ENCODE results near the gene GEMIN7. TPM values are rescaled to one million over a fixed set of nuclear protein-coding genes. Genes with fewer than 3 reads are reported as not detected.

GEMIN7 gene
- polyA plus RNA-seq, 3 donors = 16.0 to 20.3 (median 20.1) TPM

DNA sequence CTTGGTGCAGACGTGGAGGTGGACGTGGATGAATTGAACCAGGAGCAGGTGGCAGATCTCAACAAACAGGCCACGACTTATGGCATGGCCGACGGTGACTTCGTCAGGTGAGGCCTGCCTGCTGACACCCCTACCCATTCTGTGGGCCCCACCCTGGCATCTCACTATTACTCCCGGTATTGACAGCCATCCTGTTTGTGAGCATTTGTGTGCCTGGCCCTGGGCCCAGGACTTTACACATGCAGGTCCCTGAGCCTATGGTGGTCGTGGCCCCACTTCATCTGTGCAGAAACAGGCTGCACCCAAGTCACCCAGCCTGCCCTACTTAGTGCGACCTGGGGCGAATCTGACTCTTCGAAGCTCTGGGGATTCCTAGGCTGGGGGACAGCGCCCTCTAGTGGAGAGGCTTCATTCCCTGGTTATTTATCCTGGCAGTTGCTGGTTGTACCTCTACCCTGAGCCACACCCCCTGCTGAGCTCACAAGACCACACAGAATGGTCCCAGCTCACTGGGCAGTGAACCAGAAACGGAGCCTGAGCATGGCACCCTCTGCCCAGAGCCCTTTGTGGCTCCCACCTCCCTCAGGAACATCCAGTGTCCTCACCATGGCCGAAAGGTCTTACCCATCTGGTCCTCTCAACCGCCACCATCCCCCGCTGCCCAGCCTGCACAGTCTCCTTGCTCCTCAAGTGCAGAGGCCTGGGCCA, 19.6 kb upstream of the GEMIN7 start:
- DNase-seq (ENCODE audit: low read depth in 3 of 3, low spot score in 2 of 3) = peak in 1 of 3 donors; percentile 38

DNA sequence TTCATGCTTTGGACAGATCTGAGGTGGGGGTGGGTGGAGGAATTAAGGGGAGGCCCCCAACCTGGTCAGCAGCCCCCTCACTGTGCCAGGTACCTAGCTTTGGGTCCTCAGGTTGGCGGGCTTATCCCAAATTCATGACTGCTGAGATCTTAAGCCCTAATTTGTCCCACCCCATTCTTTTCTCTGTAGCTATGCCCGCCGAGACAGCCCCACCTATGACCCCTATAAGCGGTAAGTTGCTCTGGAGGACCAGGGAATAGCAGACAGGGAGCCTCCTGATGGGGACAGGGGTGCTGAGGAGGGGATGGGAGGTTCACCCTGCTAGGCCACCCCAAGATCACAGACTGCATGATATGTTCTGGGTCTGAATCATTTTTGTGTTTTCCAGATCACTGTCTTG, 17.1 kb upstream of the GEMIN7 start:
- no peak for DNase-seq (ENCODE audit: low read depth in 3 of 3, low spot score in 2 of 3)

DNA sequence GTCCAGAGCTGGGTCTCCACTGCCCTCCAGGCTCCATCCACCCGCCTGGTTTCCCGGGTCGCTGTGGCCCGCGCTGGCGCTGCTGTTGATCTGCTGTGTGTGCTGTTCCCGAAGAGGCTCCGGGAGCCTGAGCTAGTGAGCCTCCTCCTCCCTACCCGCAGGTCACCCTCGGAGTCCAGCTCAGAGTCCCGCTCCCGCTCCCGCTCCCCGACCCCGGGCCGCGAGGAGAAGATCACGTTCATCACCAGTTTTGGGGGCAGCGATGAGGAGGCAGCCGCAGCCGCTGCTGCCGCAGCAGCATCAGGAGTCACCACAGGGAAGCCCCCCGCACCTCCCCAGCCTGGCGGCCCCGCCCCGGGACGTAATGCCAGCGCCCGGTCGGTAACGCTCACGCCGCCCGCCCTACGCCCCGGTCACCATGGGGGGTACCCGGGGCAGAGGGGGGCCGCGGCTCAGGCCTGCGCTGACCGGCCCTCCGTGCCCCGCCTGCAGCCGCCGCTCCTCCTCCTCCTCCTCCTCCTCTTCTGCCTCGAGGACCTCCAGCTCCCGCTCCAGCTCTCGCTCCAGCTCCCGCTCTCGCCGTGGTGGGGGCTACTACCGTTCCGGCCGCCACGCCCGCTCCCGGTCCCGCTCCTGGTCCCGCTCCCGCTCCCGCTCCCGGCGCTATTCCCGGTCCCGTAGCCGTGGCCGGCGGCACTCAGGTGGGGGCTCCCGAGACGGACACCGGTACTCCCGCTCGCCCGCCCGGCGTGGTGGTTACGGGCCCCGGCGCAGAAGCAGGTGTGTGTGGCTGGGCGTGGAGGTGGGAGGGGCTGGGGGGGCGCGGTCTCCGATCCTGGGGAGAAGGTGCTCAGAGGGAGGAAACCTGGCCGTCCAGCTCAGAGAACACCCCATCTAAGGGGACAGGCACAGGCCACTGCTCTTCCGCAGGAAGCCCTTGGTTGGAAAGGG, 14.9 kb upstream of the GEMIN7 start:
- DNase-seq (ENCODE audit: low read depth in 3 of 3, low spot score in 2 of 3) = no peak

DNA sequence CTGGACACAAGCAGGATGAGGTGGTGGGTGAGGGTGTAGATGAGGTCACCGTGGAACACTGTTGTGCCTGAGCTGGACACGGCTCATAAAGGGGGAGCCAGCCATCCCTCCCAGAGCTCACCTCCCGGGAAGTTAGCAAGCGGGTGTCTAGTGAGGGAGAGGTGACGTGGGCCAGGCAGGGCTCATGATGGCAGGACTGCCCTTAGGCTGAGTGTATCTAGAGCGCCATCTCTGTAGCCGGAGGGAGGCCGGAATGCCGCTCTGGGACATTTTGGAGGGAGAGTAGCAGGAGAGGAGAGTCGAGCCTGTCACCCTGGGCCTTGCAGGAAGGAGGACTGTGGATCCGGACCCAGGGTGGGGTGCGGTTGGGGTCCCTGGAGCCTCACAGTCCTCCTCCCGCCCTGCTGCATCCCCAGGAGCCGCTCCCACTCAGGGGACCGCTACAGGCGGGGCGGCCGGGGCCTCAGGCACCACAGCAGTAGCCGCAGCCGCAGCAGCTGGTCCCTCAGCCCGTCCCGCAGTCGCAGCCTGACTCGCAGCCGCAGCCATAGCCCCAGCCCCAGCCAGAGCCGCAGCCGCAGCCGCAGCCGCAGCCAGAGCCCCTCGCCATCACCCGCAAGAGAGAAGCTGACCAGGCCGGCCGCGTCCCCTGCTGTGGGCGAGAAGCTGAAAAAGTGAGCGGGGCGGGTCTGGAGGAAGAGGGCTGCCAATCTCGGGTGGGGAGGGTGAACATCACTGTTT, 12.0 kb upstream of the GEMIN7 start:
- DNase-seq (ENCODE audit: low read depth in 3 of 3, low spot score in 2 of 3) = no peak

DNA sequence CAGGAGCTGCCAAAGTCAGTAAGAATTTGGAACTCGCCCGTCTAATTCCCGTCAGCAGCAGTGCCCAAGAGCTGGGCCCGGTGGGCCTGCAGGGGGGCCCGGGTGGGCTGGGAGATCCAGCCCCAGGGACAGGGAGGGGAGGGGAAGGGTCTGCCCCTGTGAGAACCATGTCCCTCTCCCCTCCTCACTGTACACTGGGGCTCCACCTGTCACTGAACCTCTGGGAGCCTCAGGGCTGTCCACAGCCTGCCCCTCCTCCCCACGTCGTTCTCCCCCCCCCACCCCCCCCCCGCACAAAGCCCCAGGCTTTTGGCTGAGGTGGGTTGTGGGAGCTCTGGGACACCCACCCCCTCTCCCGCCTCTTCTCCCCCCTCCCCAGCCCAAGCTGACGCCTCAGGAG, 11.0 kb upstream of the GEMIN7 start:
- no peak for DNase-seq (ENCODE audit: low read depth in 3 of 3, low spot score in 2 of 3)

DNA sequence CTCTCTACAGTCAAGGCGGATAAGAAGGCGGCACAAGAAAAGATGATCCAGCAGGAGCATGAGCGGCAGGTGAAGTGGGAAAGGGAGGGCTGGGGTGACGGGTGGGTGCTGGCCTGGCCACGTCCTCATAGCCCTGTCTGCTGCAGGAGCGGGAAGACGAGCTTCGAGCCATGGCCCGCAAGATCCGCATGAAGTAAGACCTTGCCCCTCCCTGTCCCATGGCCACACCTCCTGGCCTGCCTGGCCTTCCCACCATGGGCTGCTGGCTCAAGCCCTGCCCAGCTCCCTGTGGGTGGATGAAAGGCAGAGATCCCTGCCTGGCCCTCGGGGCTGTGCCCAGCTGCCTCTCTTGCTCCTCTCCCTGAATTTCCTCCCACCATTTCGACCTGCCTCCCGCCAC, 10.0 kb upstream of the GEMIN7 start:
- no peak for DNase-seq (ENCODE audit: low read depth in 3 of 3, low spot score in 2 of 3)

DNA sequence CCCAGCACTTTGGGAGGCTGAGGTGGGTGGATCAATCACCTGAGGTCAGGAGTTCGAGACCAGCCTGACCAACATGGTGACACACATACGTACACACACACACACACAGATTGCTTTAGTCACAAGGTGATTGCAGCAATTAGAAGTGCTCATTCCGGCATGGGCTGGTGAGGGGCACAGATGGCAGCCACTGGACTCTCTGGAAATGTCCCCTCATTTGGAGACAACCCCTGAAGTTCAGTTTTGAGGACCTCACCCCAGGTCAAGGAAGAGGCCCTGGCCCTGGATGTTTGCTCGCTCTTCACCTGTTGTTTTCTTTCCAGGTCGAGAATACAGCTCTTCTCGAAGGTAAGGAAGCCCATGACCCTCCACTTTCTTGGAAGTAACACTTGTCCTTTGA, 8.8 kb upstream of the GEMIN7 start:
- DNase-seq (ENCODE audit: low read depth in 3 of 3, low spot score in 2 of 3) = no peak

DNA sequence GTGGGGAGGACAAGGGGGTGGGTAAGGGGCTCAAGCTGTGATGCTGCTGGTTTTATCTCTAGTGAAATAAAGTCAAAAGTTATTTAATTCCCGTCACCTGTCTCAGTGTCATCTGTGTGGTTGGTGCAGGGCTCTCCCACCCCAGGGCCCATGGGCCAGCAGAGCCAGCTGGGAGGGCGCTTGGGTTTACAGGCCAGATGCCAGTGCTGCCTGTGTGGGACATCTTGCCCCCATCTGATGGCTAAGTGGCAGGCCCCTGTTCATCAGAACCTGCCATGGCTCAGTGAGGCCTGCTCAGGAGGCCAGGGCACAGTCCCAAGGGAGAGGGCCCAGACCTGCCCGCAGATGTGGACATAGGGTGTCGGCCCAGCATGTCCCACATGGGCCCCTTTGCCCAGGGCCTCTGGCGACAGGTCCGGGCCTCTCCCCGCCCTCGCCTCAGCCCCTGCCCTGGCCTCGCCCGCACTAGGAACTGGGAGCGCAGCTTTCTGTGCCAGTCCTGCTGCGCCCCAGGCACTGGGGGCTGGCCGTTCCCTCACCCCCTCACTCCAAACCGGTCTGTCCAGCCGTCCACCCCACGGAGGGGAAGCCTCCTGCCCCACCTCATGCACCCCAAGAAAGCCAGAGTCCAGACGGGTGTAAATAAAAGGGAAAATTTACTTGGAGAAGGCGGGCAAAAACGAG, 8.1 kb upstream of the GEMIN7 start:
- no peak for DNase-seq (ENCODE audit: low read depth in 3 of 3, low spot score in 2 of 3)

DNA sequence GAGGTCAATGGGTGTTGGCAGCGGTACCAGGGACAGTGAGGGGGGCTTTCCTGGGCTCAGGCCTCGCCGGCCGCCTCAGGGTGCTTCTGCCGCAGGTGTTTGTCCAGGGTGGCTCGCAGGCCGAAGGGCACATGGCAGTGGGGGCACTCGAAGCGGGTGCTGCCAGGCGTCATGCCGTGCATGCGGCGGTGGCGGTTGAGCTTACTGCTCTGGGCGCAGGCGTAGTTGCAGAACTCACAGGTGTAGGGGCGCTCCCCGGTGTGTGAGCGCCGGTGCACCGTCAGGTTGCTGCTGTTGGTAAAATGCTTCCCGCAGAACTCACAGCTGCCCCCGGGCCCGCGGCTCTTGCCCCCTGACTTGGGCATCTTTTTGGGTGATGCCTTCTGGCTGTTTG, 7.5 kb upstream of the GEMIN7 start:
- no peak for DNase-seq (ENCODE audit: low read depth in 3 of 3, low spot score in 2 of 3)

DNA sequence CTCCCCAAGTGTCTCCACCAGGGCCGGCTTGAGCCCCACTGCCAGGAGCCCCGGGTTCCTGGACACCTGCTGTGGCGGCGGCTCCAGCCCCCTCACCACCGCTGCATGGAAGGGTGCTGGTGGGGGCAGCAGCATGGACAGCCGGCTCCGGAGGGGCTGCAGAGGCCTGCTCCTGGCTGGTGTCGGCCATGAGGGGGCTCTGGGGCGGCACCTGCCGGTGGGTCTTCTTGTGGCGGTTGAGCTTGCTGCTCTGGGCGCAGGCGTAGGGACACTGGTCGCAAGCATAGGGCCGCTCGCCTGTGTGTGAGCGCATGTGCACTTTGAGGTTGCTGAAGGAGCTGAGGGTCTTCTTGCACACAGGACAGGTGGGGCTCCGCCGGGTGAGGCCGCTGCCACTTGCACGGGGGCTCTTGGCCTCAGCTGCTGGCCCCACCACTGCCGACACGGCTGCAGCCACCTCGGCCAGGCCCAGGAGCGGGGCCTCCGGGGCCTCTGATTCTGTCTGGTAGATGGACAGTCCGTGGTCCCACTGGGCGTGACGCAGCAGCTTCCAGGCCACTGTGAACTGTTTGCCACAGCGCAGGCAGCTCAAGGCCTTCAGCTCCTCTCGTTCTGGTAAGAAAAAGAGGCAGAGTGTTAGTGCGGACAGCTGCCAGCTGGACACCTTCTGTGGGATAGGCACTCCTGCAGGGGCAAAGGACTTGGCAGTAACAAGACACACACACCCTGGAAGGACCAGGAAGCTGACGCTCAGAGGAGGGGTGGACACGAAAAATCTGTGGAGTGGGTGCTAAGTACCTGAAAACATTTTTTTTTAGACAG, 6.9 kb upstream of the GEMIN7 start:
- DNase-seq (ENCODE audit: low read depth in 3 of 3, low spot score in 2 of 3) = no peak

DNA sequence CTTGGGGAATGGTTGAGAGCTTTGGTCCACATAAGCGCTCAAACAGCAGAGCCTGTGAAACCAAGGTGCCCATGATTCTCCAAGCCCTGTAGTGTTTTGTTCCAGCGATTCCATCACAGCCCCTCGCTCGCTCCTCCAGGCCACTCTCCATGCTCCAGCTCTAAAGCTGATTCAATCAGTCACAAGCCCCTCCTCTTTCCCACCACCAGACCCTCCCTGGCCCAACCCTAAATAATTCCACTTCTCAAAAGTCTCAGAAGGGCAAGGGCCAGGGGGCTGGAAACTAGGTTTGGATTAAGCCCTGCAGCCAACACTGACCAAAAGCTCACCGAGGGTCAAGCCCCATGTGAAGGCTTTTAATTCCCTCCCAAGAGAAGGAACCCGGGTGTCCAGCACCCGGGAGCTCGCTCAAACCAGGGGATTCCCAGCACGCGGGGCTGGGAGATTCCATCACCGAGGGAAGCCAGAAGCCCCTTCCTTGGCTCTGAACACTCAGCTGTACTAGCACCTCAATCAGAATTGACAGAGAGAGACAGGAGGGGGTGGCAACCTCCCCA, 4.2 kb upstream of the GEMIN7 start:
- DNase-seq (ENCODE audit: low read depth in 3 of 3, low spot score in 2 of 3) = no peak

DNA sequence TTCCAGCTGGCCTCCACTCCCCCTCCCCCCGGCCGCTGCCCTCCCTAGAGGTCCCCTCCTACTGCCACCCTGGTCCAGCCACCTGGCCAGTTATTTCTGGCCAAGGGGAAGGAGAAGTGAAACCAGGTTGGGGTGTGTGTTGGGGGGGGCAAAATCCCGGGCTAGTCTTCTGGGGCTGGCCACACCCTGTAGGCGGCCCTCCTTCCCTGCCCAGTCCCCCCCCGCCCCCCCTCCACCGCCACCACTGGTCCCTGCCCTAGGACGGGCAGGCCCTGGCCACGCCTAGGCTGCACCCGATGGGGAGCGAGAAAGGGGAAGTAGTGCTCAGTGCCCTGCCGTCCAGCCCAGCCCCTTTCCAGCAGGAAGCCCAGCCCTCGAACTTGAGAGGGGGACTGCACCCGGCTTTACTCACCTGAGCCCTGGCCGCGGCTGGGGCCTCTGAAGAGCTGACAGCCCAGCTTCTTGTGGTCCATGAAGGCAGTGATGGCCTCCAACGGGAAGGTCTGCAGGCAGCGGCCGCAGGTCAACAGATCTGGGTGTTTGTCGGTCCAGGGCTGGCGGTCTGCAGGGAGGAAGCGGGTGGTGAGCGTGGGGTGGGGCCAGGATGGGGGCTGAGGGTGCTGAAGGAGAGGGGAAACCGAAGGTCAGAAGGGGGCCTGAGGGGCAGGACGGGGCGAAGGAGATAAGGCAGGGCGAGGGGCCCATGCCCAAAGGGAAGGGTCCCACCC, 3.6 kb upstream of the GEMIN7 start:
- no peak for DNase-seq (ENCODE audit: low read depth in 3 of 3, low spot score in 2 of 3)

DNA sequence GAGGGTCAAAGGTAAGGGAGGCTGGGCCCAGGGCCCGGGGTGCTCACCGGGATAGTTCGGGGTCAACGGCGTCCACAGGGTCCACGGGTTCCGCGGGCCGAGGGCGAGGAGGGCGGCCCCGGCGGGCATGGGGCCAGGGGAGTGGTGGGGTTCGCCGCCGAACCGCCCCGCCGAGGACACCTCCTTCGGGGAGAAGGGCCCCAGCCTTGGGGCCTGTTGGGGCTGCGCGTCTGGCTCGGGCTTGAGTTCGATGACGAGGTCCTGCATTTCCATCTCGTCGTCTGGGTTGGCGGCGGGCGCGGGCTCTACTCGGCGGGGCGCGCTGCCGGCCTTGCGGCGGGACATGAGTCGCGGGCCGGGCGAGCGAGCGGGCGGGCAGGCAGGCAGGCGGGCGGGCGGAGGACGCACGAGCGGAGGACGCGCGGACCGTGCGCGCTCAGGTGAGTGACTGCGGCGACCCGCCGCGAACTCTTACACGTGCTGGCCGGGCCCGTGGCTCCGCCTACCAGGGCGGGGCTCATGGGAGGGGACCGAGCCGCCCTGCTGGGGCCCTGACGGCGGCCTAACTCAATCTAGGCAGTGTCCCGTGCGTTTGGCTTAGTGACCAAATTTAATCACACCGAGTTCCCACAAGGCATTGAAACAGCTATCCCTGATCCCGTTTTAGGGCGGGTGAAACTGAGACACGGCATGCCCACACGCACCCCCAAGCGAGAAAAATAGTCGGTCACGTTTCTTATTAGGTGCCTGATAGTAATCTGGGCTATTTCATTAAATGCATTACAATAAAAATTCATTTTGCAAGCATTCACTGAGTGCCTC, 2.8 kb upstream of the GEMIN7 start, which contains the start of gene ZNF296:
TSS of gene ZNF296 (minus strand) at position 450 of the 822 bp plus-strand sequence. CDS start at position 345, 105 bp downstream.
- DNase-seq (ENCODE audit: low read depth in 3 of 3, low spot score in 2 of 3) = no peak

DNA sequence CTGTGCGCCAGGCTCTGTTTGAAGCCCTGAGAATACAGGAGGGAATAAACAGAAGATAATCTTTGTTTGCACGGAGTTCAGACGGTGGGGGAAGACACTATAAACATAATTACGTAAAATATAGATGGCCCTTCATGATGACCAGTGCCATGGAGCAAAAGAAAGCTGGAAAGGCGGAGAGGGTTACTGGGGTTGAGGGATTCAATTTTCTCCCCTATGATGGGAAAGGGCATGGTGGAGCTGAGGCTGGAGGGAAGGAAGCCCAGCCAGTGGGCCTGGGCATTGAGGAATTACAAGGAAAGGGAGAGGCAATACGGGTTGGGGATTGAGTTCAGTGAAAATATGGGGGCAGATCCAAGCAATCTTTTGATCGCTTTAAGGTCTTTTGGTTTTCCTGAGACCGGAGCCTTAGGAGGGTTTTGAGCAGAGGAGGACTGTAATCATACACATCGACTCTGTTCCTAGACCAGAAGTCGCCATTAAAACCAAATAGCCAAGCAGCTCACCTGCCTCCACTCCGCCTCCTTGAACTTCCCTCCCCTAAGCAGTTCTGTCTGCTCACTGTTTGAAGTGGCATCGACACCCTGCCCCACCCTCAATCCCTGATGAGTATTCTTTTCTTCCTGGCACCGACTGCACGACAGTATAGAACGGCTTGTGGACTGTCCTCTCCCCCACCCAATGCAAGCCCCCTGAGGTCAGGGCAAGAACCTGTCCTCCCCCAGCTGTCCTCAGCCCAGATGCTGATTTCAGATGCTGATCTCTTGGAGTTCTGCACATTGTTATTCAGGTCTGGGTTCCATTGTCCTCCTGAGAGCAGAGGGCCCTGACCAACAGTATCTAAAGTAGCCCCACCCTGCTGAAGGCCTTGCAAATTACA, 2.0 kb upstream of the GEMIN7 start:
- DNase-seq (ENCODE audit: low read depth in 3 of 3, low spot score in 2 of 3) = no peak

DNA sequence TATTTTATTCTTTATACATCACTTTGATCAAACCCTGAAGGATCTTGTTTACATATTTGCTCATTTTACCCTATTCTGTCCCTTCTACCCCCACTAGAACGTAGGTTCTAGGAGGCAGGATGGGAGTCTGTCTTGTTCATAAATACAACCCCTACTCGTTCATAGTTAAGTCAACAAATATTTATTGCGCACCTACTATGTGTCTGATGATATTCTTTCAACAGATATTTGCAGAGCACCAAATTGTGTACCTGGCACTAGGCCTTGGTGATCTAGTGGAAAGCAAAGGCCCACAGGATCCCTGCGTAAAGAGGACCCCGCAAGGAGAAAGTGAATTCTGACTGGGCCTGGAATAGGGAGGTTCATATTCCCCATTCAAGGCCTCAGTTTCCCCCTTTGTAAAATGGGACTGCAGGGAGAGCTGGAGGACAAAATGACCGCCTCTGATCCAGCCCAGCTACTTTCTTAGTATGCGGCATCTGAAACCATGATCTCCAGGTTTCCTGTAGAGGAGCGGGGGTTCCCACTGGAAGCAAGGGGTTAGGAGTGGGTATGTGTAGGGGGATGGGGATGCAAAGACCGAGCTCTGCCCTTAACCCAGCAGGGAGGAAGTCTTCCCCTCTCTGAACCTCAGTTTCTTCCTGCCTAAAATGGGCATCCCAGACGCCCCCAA, 534 bp upstream of the GEMIN7 start:
- DNase-seq (ENCODE audit: low read depth in 3 of 3, low spot score in 2 of 3) = no peak

DNA sequence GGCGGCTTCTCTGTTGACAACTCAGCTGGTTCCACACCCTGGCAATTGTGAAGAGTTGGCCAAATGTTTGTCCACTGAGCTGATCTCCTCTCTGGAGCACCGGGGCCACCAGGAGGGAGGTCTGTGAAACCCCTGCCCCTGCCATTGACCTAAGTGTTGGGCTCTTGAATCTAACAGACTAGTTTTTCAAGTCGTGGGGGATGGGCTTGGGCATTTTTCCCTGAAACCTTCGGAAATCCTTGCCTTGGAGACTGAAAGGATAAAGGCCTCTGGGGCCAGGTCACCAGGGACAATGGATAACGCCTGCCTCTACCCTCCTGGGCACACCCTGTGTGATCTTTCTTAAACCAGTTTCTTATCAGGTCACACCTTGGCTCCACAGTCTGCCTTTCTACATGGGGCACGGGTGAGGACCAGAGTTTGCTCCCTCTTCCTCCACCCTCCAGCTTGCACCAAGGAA, 881 bp downstream of the GEMIN7 start:
- no peak for DNase-seq (ENCODE audit: low read depth in 3 of 3, low spot score in 2 of 3)

Measured in right renal cortex interstitium (tissue), 3 donors.